ENCODE measurements around the gene RPIA.

- TF ChIP-seq CTCF (IDR thresholded peaks at IDR 0.05 in 8 of 11, conservative IDR thresholded peaks at IDR 0.05 in 3 of 11) = no peak
- TF ChIP-seq POLR2A (IDR thresholded peaks at IDR 0.05) = no peak
These were observed 28.9 kb downstream of the RPIA start for GRCh38 chr2:88720399-88720798.
